ENCODE measurements around the gene POLRMT.

POLRMT gene

GRCh38 chr19:662962-663681, 29.8 kb upstream of the POLRMT start, which contains the start of gene RNF126:
Gene RNF126, minus strand, starts transcription at chr19:663214. Its CDS starts 93 bp downstream, at chr19:663121.
- no peak for FAIRE-seq

- no peak for FAIRE-seq
These were observed 29.0 kb upstream of the POLRMT start for GRCh38 chr19:662207-662961.

- FAIRE-seq: no peak
These were observed 28.3 kb upstream of the POLRMT start for GRCh38 chr19:661427-662196.

- no peak for FAIRE-seq
These were observed 27.6 kb upstream of the POLRMT start for GRCh38 chr19:660793-661426.

GRCh38 chr19:658916-659839, 25.8 kb upstream of the POLRMT start:
- no peak for FAIRE-seq

- FAIRE-seq: no peak
These were observed 24.9 kb upstream of the POLRMT start for GRCh38 chr19:658059-658839.

GRCh38 chr19:657611-658010, 24.3 kb upstream of the POLRMT start:
- no peak for FAIRE-seq

GRCh38 chr19:656751-657559, 23.6 kb upstream of the POLRMT start:
- FAIRE-seq: no peak

GRCh38 chr19:655691-656090, 22.4 kb upstream of the POLRMT start:
- no peak for FAIRE-seq

- no peak for FAIRE-seq
These were observed 20.1 kb upstream of the POLRMT start for GRCh38 chr19:653425-653824.

- no peak for FAIRE-seq
These were observed 19.4 kb upstream of the POLRMT start for GRCh38 chr19:652467-653389.

GRCh38 chr19:651991-652390, 18.7 kb upstream of the POLRMT start:
- no peak for FAIRE-seq

- no peak for FAIRE-seq
These were observed 17.9 kb upstream of the POLRMT start for GRCh38 chr19:651114-651818.

- no peak for FAIRE-seq
These were observed 16.8 kb upstream of the POLRMT start for GRCh38 chr19:650121-650520.

GRCh38 chr19:648904-649801, 15.8 kb upstream of the POLRMT start:
- no peak for FAIRE-seq

GRCh38 chr19:648305-648704, 15.0 kb upstream of the POLRMT start:
- FAIRE-seq: no peak

GRCh38 chr19:647566-648284, 14.4 kb upstream of the POLRMT start:
- FAIRE-seq: no peak
